IMR-90 (cell line): ENCODE data around the gene MMS19. TPM values are rescaled to one million over a fixed set of nuclear protein-coding genes. Genes with fewer than 3 reads are reported as not detected.

ENCODE experiments used
- ATAC-seq: fragments of 200-7000 bp; cut with Tn5 transposase; 2 replicates; pipeline ENCODE4 v1.9.1; 2020; ENCODE audit warnings: low read depth, mild to moderate bottlenecking, moderate library complexity
- BruUV-seq: library from RNA; stranded (reverse); fragments of 400-500 nt; replicated peaks from 2 replicates; lab custom pipeline; 2021; lab: Mats Ljungman, UMichigan
- CTCF ChIA-PET: fragments of 300-600 bp; formaldehyde crosslinking; extraction: SDS; loops from one replicate; lab custom pipeline; 2021; ENCODE audit warnings: antibody characterized with exemption; lab: Yijun Ruan, JAX
- POLR2A ChIA-PET: fragments of 300-600 bp; sonication (Branson Sonifier 250); formaldehyde crosslinking; loops from one replicate; lab custom pipeline; 2022; ENCODE audit warnings: antibody characterized with exemption; ENCODE audit not compliant: unreplicated experiment; lab: Charles Lee
- DNase-seq: peaks from one replicate; pipeline ENCODE4 v3.0.0; 2013
- H2AFZ ChIP-seq: replicated peaks from 2 replicates; pipeline ENCODE3; 2013; ENCODE audit warnings: low read length, mild to moderate bottlenecking; ENCODE audit not compliant: poor library complexity
- H2AK5ac ChIP-seq: 2 replicates; pipeline ENCODE4 v1.6.1; 2013; ENCODE audit warnings: low read depth, low read length, inconsistent platforms
- H2AK9ac ChIP-seq: replicated peaks from 2 replicates; pipeline ENCODE3; 2013; ENCODE audit warnings: mild to moderate bottlenecking, low read depth, low read length, moderate library complexity; ENCODE audit not compliant: poor library complexity
- H2BK120ac ChIP-seq: 2 replicates; pipeline ENCODE4 v1.6.1; 2013; ENCODE audit warnings: low read depth, low read length, inconsistent platforms
- H2BK15ac ChIP-seq: 3 replicates; pipeline ENCODE4 v1.6.1; 2013; ENCODE audit warnings: low read depth, low read length, inconsistent platforms
- H2BK20ac ChIP-seq: 2 replicates; pipeline ENCODE4 v1.6.1; 2013; ENCODE audit warnings: low read depth, mild to moderate bottlenecking, inconsistent platforms, low read length, moderate library complexity
- H2BK5ac ChIP-seq: 2 replicates; pipeline ENCODE4 v1.6.1; 2013; ENCODE audit warnings: mild to moderate bottlenecking, low read depth, low read length, inconsistent platforms; ENCODE audit not compliant: poor library complexity, severe bottlenecking
- H3K14ac ChIP-seq: replicated peaks from 2 replicates; pipeline ENCODE4 v1.6.1; 2013; ENCODE audit warnings: low read depth, low read length, inconsistent platforms
- H3K18ac ChIP-seq: 2 replicates; pipeline ENCODE4 v1.6.1; 2013; ENCODE audit warnings: low read depth, low read length, control low read depth
- H3K23ac ChIP-seq: 2 replicates; pipeline ENCODE4 v1.6.1; 2013; ENCODE audit warnings: low read depth, low read length, inconsistent platforms
- H3K27ac ChIP-seq: 2 replicates; pipeline ENCODE4 v1.5.1; 2013; ENCODE audit warnings: mild to moderate bottlenecking, control low read depth, low read length; ENCODE audit not compliant: insufficient read depth
- H3K27me3 ChIP-seq: 2 replicates; pipeline ENCODE4 v1.6.1; 2013; ENCODE audit warnings: low read length; ENCODE audit not compliant: control insufficient read depth, insufficient read depth
- H3K36me3 ChIP-seq: 2 replicates; pipeline ENCODE4 v1.6.1; 2013; ENCODE audit warnings: low read length, mixed read lengths; ENCODE audit not compliant: control insufficient read depth, insufficient read depth
- H3K4ac ChIP-seq: 2 replicates; pipeline ENCODE4 v1.6.1; 2013; ENCODE audit warnings: low read depth, low read length, inconsistent platforms
- H3K4me1 ChIP-seq: 2 replicates; pipeline ENCODE4 v1.6.1; 2013; ENCODE audit warnings: low read length, mixed read lengths; ENCODE audit not compliant: control insufficient read depth, insufficient read depth
- H3K4me2 ChIP-seq: 2 replicates; pipeline ENCODE4 v1.6.1; 2013; ENCODE audit warnings: low read depth, mild to moderate bottlenecking, control low read depth, low read length, moderate library complexity
- H3K4me3 ChIP-seq: 2 replicates; pipeline ENCODE4 v1.5.1; 2013; ENCODE audit warnings: low read depth, mild to moderate bottlenecking, control low read depth, low read length, moderate library complexity; ENCODE audit not compliant: insufficient read depth
- H3K56ac ChIP-seq: 2 replicates; pipeline ENCODE4 v1.6.1; 2013; ENCODE audit warnings: low read length, inconsistent platforms; ENCODE audit not compliant: insufficient read depth; ENCODE audit errors: extremely low read depth
- H3K79me1 ChIP-seq, 2 experiments: 2 replicates each; pipeline ENCODE4 v1.6.1; 2013; ENCODE audit warnings: low read length in 2 of 2, inconsistent platforms in 1 of 2, low read depth in 1 of 2
- H3K9ac ChIP-seq: 2 replicates; pipeline ENCODE4 v1.6.1; 2013; ENCODE audit warnings: low read depth, low read length, control low read depth
- H3K9me1 ChIP-seq: 2 replicates; pipeline ENCODE4 v1.6.1; 2013; ENCODE audit warnings: low read length, inconsistent platforms; ENCODE audit not compliant: insufficient read depth
- H3K9me3 ChIP-seq: 2 replicates; pipeline ENCODE4 v1.6.1; 2013; ENCODE audit warnings: low read length; ENCODE audit not compliant: control insufficient read depth, insufficient read depth
- H4K20me1 ChIP-seq: 2 replicates; pipeline ENCODE4 v1.6.1; 2013; ENCODE audit warnings: low read length, inconsistent platforms; ENCODE audit not compliant: insufficient read depth
- H4K5ac ChIP-seq: 2 replicates; pipeline ENCODE4 v1.6.1; 2013; ENCODE audit warnings: mild to moderate bottlenecking, low read depth, low read length, control low read depth
- H4K8ac ChIP-seq, 2 experiments: 2 replicates each; pipeline ENCODE4 v1.6.1; 2013; ENCODE audit warnings: low read depth in 2 of 2, low read length in 2 of 2, control low read depth in 1 of 2, inconsistent platforms in 1 of 2
- H4K91ac ChIP-seq: 2 replicates; pipeline ENCODE4 v1.6.1; 2013; ENCODE audit warnings: low read depth, low read length, inconsistent platforms; ENCODE audit not compliant: insufficient read depth
- BHLHE40 ChIP-seq: fragments of 150-350 bp; IDR thresholded peaks from 2 replicates; pipeline ENCODE4 v1.6.1; 2016; ENCODE audit warnings: mild to moderate bottlenecking, low read depth, low read length
- CEBPB ChIP-seq: IDR thresholded peaks from 2 replicates; pipeline ENCODE4 v1.6.1; 2012; ENCODE audit warnings: low read depth, low read length, improper control_type of control experiment
- CHD1 ChIP-seq: IDR thresholded peaks from 2 replicates; pipeline ENCODE4 v1.6.1; 2012; ENCODE audit warnings: low read depth, low read length, improper control_type of control experiment
- MAFK ChIP-seq: IDR thresholded peaks from 2 replicates; pipeline ENCODE4 v1.6.1; 2012; ENCODE audit warnings: low read depth, low read length, improper control_type of control experiment
- MAZ ChIP-seq: IDR thresholded peaks from 2 replicates; pipeline ENCODE4 v1.6.1; 2012; ENCODE audit warnings: low read depth, mild to moderate bottlenecking, low read length, improper control_type of control experiment, moderate library complexity, borderline replicate concordance
- MXI1 ChIP-seq: IDR thresholded peaks from 2 replicates; pipeline ENCODE4 v1.6.1; 2012; ENCODE audit warnings: low read depth, mild to moderate bottlenecking, low read length, moderate library complexity, borderline replicate concordance
- NFE2L2 ChIP-seq: fragments of 150-350 bp; IDR thresholded peaks from 2 replicates; pipeline ENCODE4 v1.6.1; 2016; ENCODE audit warnings: low read depth, mild to moderate bottlenecking, low read length
- POLR2A ChIP-seq: IDR thresholded peaks from 2 replicates; pipeline ENCODE4 v1.6.1; 2012; ENCODE audit warnings: mild to moderate bottlenecking, low read depth, low read length
- RAD21 ChIP-seq: IDR thresholded peaks from 2 replicates; pipeline ENCODE4 v1.6.1; 2012; ENCODE audit warnings: low read length, improper control_type of control experiment
- RCOR1 ChIP-seq: IDR thresholded peaks from 2 replicates; pipeline ENCODE4 v1.6.1; 2012; ENCODE audit warnings: mild to moderate bottlenecking, low read length, improper control_type of control experiment; ENCODE audit not compliant: insufficient replicate concordance
- SMC3 ChIP-seq: fragments of 150-350 bp; IDR thresholded peaks from 2 replicates; pipeline ENCODE4 v1.6.1; 2016; ENCODE audit warnings: low read depth, mild to moderate bottlenecking, antibody characterized with exemption, low read length, moderate library complexity
- WGBS, 2 experiments: methylation state at CpG; one replicate each; pipeline versions ENCODE4 v1.1.5 to v1.1.7; 2013; ENCODE audit warnings: missing lambda C conversion rate in 2 of 2; ENCODE audit not compliant: insufficient read length in 1 of 2; ENCODE audit errors: extremely low coverage in 2 of 2; 5-methylcytosine and 5-hydroxymethylcytosine counted together
- dilution Hi-C: fragments of 300-500 bp; cut with HindIII; formaldehyde crosslinking; loops from one replicate; pipeline ENCODE4 v1.14.3; 2018; ENCODE audit warnings: low sequenced_read_pairs; ENCODE audit not compliant: unreplicated experiment
- in situ Hi-C: fragments of 300-500 bp; cut with MboI; formaldehyde crosslinking; loops from 3 replicates; pipeline ENCODE4 v1.14.3; 2019; ENCODE audit warnings: low sequenced_read_pairs, inconsistent platforms, mixed read lengths
- intact Hi-C: fragments of 100-400 bp; cut with micrococcal nuclease; formaldehyde crosslinking; loops from 2 replicates; pipeline ENCODE4 v1.10.0; 2022
- polyA plus RNA-seq, 3 experiments: library from polyadenylated mRNA; depleted of rRNA; stranded (reverse); fragments of >200 nt; gene quantifications; 2 replicates each; pipeline ENCODE4 v1.2.3, GENCODE V29; 2012; ENCODE audit warnings: low replicate concordance in 1 of 3
- total RNA-seq: library from RNA; depleted of rRNA; stranded (reverse); fragments of >200 nt; gene quantifications from 2 replicates; pipeline ENCODE4 v1.2.3, GENCODE V29; 2012
- TF ChIP-seq, protein P1 (sequence below): fragments of 150-350 bp; IDR thresholded peaks from 2 replicates; pipeline ENCODE4 v1.6.1; 2017; ENCODE audit warnings: mild to moderate bottlenecking, antibody characterized with exemption, low read length, low read depth
- TF ChIP-seq, protein P2 (sequence below): fragments of 150-350 bp; IDR thresholded peaks from 2 replicates; pipeline ENCODE4 v1.6.1; 2016; ENCODE audit warnings: low read depth, mild to moderate bottlenecking, low read length, moderate library complexity, borderline replicate concordance

MMS19 gene
- total and polyA plus RNA-seq, 2 of the 4 experiments (the other 2 are of a cell fraction), result 70.1 to 72.7 TPM

DNA sequence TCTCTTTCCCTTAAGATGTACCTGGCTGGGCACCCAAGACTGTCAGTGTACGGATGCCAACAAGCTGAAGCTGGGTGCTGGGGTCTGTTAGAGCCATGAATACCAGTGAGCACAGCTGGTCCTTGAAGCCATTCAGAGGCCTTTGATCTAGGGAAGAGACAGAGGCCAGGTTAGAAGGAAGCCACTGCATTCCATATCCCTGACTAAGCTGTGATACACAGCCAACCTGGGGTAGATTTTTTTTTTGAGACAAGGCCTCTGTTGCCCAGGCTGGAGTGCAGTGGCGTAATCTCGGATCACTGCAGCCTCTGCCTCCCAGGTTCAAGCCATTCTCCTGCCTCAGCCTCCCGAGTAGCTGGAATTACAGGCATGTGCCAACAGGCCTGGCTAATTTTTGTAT lies 31.5 kb downstream of the MMS19 start:
- 100% methylated on average over 1 of the region's 4 CpGs; no CpG with 5 or more reads in 1 of the 2 experiments for whole genome bisulfite sequencing, 2 experiments
- BruUV-seq, result no TSS peak
- in situ Hi-C loops (no loop called here), dilution Hi-C loops (no loop called here), intact Hi-C loops (no loop called here)
- Histone ChIP-seq H2BK15ac (no peak overlapping the region), H4K5ac (no peak overlapping the region), H3K36me3 (peaks cover 71% of the 10 kb centered on the region), H3K79me1 (peaks cover 15% of the 10 kb centered on the region in 2 experiments; a peak in 3 of 4 replicates), H3K23ac (no peak overlapping the region), H2AK9ac (no peak overlapping the region), H3K9ac (no peak overlapping the region), H2BK120ac (no peak overlapping the region), H3K4me1 (peaks cover 8% of the 10 kb centered on the region), H4K91ac (no peak overlapping the region), H2AK5ac (no peak overlapping the region), H2BK5ac (no peak overlapping the region), H3K9me3 (no peaks in the 10 kb centered on the region), H3K4me2 (no peak overlapping the region), H2BK20ac (no peak overlapping the region), H3K14ac (no peak overlapping the region), H3K4me3 (no peak overlapping the region), H3K18ac (no peak overlapping the region), H3K9me1 (no peaks in the 10 kb centered on the region), H4K20me1 (peaks cover 11% of the 10 kb centered on the region; the same call in 1 of the 2 replicates), H4K8ac (no peak overlapping the region), H3K4ac (no peak overlapping the region), H3K27ac (no peak overlapping the region), H3K56ac (no peak overlapping the region), H2AFZ (no peak overlapping the region), H3K27me3 (no peaks in the 10 kb centered on the region)
- DNase-seq (peak; percentile 37), ATAC-seq (peak; percentile 19; the same call in 1 of the 2 replicates)
- TF ChIP-seq, protein P1, sequence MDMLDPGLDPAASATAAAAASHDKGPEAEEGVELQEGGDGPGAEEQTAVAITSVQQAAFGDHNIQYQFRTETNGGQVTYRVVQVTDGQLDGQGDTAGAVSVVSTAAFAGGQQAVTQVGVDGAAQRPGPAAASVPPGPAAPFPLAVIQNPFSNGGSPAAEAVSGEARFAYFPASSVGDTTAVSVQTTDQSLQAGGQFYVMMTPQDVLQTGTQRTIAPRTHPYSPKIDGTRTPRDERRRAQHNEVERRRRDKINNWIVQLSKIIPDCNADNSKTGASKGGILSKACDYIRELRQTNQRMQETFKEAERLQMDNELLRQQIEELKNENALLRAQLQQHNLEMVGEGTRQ, result no peak
- TF ChIP-seq, protein P2, sequence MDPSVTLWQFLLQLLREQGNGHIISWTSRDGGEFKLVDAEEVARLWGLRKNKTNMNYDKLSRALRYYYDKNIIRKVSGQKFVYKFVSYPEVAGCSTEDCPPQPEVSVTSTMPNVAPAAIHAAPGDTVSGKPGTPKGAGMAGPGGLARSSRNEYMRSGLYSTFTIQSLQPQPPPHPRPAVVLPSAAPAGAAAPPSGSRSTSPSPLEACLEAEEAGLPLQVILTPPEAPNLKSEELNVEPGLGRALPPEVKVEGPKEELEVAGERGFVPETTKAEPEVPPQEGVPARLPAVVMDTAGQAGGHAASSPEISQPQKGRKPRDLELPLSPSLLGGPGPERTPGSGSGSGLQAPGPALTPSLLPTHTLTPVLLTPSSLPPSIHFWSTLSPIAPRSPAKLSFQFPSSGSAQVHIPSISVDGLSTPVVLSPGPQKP, result no peak
- TF ChIP-seq RAD21 (no peak), CEBPB (no peak), MAFK (no peak), POLR2A (no peak), BHLHE40 (no peak), CHD1 (no peak), MAZ (no peak), MXI1 (no peak), SMC3 (no peak), NFE2L2 (no peak), RCOR1 (no peak)
- CTCF ChIA-PET, result interaction anchor here (1.0 kb wide), 1 partner anchor 53 kb away, joined by 3 read pairs; no protein-coding TSS in a partner anchor
- POLR2A ChIA-PET, result no interaction called here
